AG08395 (cell line): Measurements from ENCODE around the gene ZNF652.
A peak's percentile ranks its signal among the peaks of the same experiment; 100 is the strongest.

Experiments
- DNase-seq: peaks from one replicate; pipeline ENCODE4 v3.0.0; 2012; ENCODE audit warnings: mixed read lengths, low spot score

The ZNF652 gene

GRCh38 chr17:49361902-49362722 lies at the start of gene ZNF652:
ZNF652 (minus strand) TSS chr17:49362250; CDS start chr17:49317725, 44,525 bp downstream.
- peak; percentile 99 for DNase-seq

- DNase-seq: no peak
Measured at GRCh38 chr17:49409066-49409465, 47.0 kb upstream of the ZNF652 start.

GRCh38 chr17:49407981-49408501 lies 46.0 kb upstream of the ZNF652 start:
- DNase-seq: peak; percentile 73

- no peak for DNase-seq
Measured at GRCh38 chr17:49407086-49407485, 45.0 kb upstream of the ZNF652 start.

GRCh38 chr17:49406421-49407061 lies 44.5 kb upstream of the ZNF652 start:
- no peak for DNase-seq

GRCh38 chr17:49404906-49405305 lies 42.9 kb upstream of the ZNF652 start:
- no peak for DNase-seq

- no peak for DNase-seq
Measured at GRCh38 chr17:49404361-49404760, 42.3 kb upstream of the ZNF652 start.

- no peak for DNase-seq
Measured at GRCh38 chr17:49403514-49404289, 41.7 kb upstream of the ZNF652 start.

- no peak for DNase-seq
Measured at GRCh38 chr17:49402706-49403105, 40.7 kb upstream of the ZNF652 start.

GRCh38 chr17:49401971-49402611 lies 40.0 kb upstream of the ZNF652 start:
- DNase-seq: no peak

GRCh38 chr17:49399995-49400394 lies 37.9 kb upstream of the ZNF652 start:
- DNase-seq: no peak

- DNase-seq: no peak
Measured at GRCh38 chr17:49397586-49397985, 35.5 kb upstream of the ZNF652 start.

GRCh38 chr17:49393491-49394255 lies 31.6 kb upstream of the ZNF652 start:
- no peak for DNase-seq

- no peak for DNase-seq
Measured at GRCh38 chr17:49390548-49391324, 28.7 kb upstream of the ZNF652 start.

GRCh38 chr17:49389514-49390347 lies 27.7 kb upstream of the ZNF652 start:
- DNase-seq: peak; percentile 52

- no peak for DNase-seq
Measured at GRCh38 chr17:49388692-49389513, 26.9 kb upstream of the ZNF652 start.

GRCh38 chr17:49388290-49388640 lies 26.2 kb upstream of the ZNF652 start:
- DNase-seq: no peak

- no peak for DNase-seq
Measured at GRCh38 chr17:49387498-49388289, 25.6 kb upstream of the ZNF652 start.
